ENCODE measurements around the gene LIMK2. TPM values are rescaled to one million over a fixed set of nuclear protein-coding genes. Genes with fewer than 3 reads are reported as not detected.

The LIMK2 gene
- total RNA-seq, 1 experiment from 2014 or later = 42.8 TPM

- TF ChIP-seq ZNF532 (CRISPR knock-in tag; IDR thresholded peaks at IDR 0.05; ENCODE audit: borderline replicate concordance) (no peak), PREB (CRISPR knock-in tag; IDR thresholded peaks at IDR 0.05; ENCODE audit: borderline replicate concordance) (no peak), ARID4B (CRISPR knock-in tag; IDR thresholded peaks at IDR 0.05; ENCODE audit: borderline replicate concordance) (peak; percentile 67; the same call in 1 of the 2 replicates), JUN (CRISPR knock-in tag; IDR thresholded peaks at IDR 0.05) (no peak), NR2C2 (CRISPR knock-in tag; IDR thresholded peaks at IDR 0.05) (no peak), KAT7 (CRISPR knock-in tag; IDR thresholded peaks at IDR 0.05; ENCODE audit: borderline replicate concordance) (no peak), ZNF425 (CRISPR knock-in tag; conservative IDR thresholded peaks at IDR 0.05) (no peak), ERG (CRISPR knock-in tag; IDR thresholded peaks at IDR 0.05) (no peak; the same call in 1 of the 2 replicates), ATF2 (CRISPR knock-in tag; IDR thresholded peaks at IDR 0.05; ENCODE audit: borderline replicate concordance, low read depth) (no peak), MAX (CRISPR knock-in tag; IDR thresholded peaks at IDR 0.05) (peak; percentile 60; the same call in 1 of the 2 replicates), ATF3 (CRISPR knock-in tag; conservative IDR thresholded peaks at IDR 0.05) (no peak), GABPB1 (CRISPR knock-in tag; IDR thresholded peaks at IDR 0.05) (no peak; the same call in 1 of the 2 replicates), ZNF219 (CRISPR knock-in tag; IDR thresholded peaks at IDR 0.05; ENCODE audit: borderline replicate concordance) (no peak), ZNF263 (CRISPR knock-in tag; IDR thresholded peaks at IDR 0.05; ENCODE audit: low read depth) (peak; percentile 60; the same call in 1 of the 2 replicates), SMAD3 (CRISPR knock-in tag; IDR thresholded peaks at IDR 0.05; ENCODE audit: borderline replicate concordance) (0 out of 2 replicates have a peak, but pooled peaks have one; percentile 20), MYBL2 (CRISPR knock-in tag; IDR thresholded peaks at IDR 0.05) (peak; percentile 69; the same call in 1 of the 2 replicates), ZNF121 (CRISPR knock-in tag; IDR thresholded peaks at IDR 0.05) (no peak), CDX4 (CRISPR knock-in tag; IDR thresholded peaks at IDR 0.05; ENCODE audit: borderline replicate concordance) (no peak), ZNF138 (CRISPR knock-in tag; conservative IDR thresholded peaks at IDR 0.05) (0 out of 2 replicates have a peak, but pooled peaks have one; percentile 65), RORB (CRISPR knock-in tag; IDR thresholded peaks at IDR 0.05) (no peak)
Observed at GRCh38 chr22:31211862-31212730, at the start of gene LIMK2 (continued).
